K562 (cell line): ENCODE data around the gene SCAMP5. TPM values are rescaled to one million over a fixed set of nuclear protein-coding genes. Genes with fewer than 3 reads are reported as not detected.

Experiments
- AFF4 ChIP-seq: sonication (generic); formaldehyde crosslinking; IDR thresholded peaks from 2 replicates; pipeline ENCODE4 v1.8.0; 2023; ENCODE audit warnings: mild to moderate bottlenecking, missing genetic modification reagents
- CLOCK ChIP-seq: fragments of 250-450 bp; sonication (Bioruptor Pico); IDR thresholded peaks from 2 replicates; pipeline ENCODE4 v1.4.0; 2020; ENCODE audit warnings: mild to moderate bottlenecking, moderate library complexity, borderline replicate concordance
- DDX20 ChIP-seq: fragments of 450-650 bp; IDR thresholded peaks from 2 replicates; pipeline ENCODE4 v1.6.1; 2016; ENCODE audit warnings: missing genetic modification characterization, low read depth, mild to moderate bottlenecking, missing compliant biosample characterization, moderate library complexity
- HDGF ChIP-seq: fragments of 450-650 bp; IDR thresholded peaks from 2 replicates; pipeline ENCODE4 v1.6.1; 2016
- MNT ChIP-seq, 2 experiments: fragments of 450-650 bp; conservative IDR thresholded peaks; 2 replicates each; pipeline ENCODE4 v1.6.1; 2017; ENCODE audit warnings: mild to moderate bottlenecking in 2 of 2, moderate library complexity in 2 of 2
- MTA3 ChIP-seq: fragments of 450-650 bp; formaldehyde crosslinking; IDR thresholded peaks from 2 replicates; pipeline ENCODE4 v1.6.1; 2017; ENCODE audit warnings: mild to moderate bottlenecking, borderline replicate concordance
- RAD21 ChIP-seq, 2 experiments: fragments of 250-450 bp in 1 of 2; fragments of 450-650 bp in 1 of 2; sonication (Bioruptor Pico) in 1 of 2; formaldehyde crosslinking in 1 of 2; IDR thresholded peaks in 1 of 2; conservative IDR thresholded peaks in 1 of 2; 2 replicates each; pipeline versions ENCODE4 v1.4.0 to v1.8.0; 2020 to 2022; ENCODE audit warnings: mild to moderate bottlenecking in 2 of 2, moderate library complexity in 1 of 2
- SPI1 ChIP-seq: IDR thresholded peaks from 2 replicates; pipeline ENCODE4 v1.6.1; 2011; ENCODE audit warnings: low read depth, low read length, control low read depth, borderline replicate concordance
- ZBTB1 ChIP-seq: sonication (generic); formaldehyde crosslinking; IDR thresholded peaks from 2 replicates; pipeline ENCODE4 v1.8.1; 2023; ENCODE audit warnings: missing genetic modification reagents, low read depth, mild to moderate bottlenecking, borderline replicate concordance
- ZNF589 ChIP-seq: fragments of 200-800 bp; sonication (Bioruptor generic); IDR thresholded peaks from 2 replicates; pipeline ENCODE4 v1.6.1; 2016; ENCODE audit warnings: low read depth, missing genetic modification characterization, missing compliant biosample characterization
- polyA plus RNA-seq, 8 experiments: library from polyadenylated mRNA; depleted of rRNA in 4 of 8; stranded (reverse) in 5 of 8; unstranded in 3 of 8; fragments of >200 nt; fragmentation: Nextera tagmentation in 2 of 8; fragmentation: Illumina TruSeq in 1 of 8; extraction: Ambion mirVana in 2 of 8; extraction: Trizol in 1 of 8; gene quantifications; 2 replicates each; pipeline versions ENCODE4 v1.2.1 to v1.2.3, GENCODE V29; 2011 to 2014; ENCODE audit warnings: inconsistent platforms in 1 of 8, missing spikeins in 1 of 8
- total RNA-seq, 7 experiments: library from RNA; depleted of rRNA in 6 of 7; stranded (reverse); fragments of >200 nt in 6 of 7; fragmentation: Illumina TruSeq in 2 of 7; extraction: Trizol in 2 of 7; gene quantifications; 2 replicates each; pipeline versions ENCODE4 v1.2.1 to v1.2.3, GENCODE V29; 2011 to 2021; ENCODE audit warnings: low replicate concordance in 1 of 7
- TF ChIP-seq, protein P1 (sequence below), 2 experiments: IDR thresholded peaks in 1 of 2; conservative IDR thresholded peaks in 1 of 2; 2 replicates each; pipeline ENCODE4 v1.6.1; 2016; ENCODE audit warnings: low read depth in 2 of 2, mild to moderate bottlenecking in 1 of 2, missing compliant biosample characterization in 1 of 2, missing genetic modification characterization in 1 of 2, moderate library complexity in 1 of 2
- TF ChIP-seq, protein P2 (sequence below): fragments of 250-450 bp; sonication (Bioruptor Pico); IDR thresholded peaks from 2 replicates; pipeline ENCODE4 v1.8.0; 2022; ENCODE audit warnings: inconsistent platforms, mild to moderate bottlenecking, moderate library complexity, borderline replicate concordance

SCAMP5 gene
- total and polyA plus RNA-seq, 9 of the 15 experiments (the other 6 are each of a cell fraction or from before 2014, with no cell fraction given) = 0.09 to 0.29 (median 0.19) TPM; not detected in 5

GRCh38 chr15:75043509-75044257, 48.3 kb downstream of the SCAMP5 start (continued):
- TF ChIP-seq AFF4 (CRISPR knock-in tag) (no peak; the same call in 1 of the 2 replicates), MTA3 (peak; percentile 36), ZBTB1 (CRISPR knock-in tag) (peak; percentile 34; the same call in 1 of the 2 replicates), DDX20 (tag) (no peak), MNT (conservative IDR thresholded peaks at IDR 0.05) (peak; percentile 91 to 95), ZNF589 (CRISPR knock-in tag) (peak; percentile 89), RAD21 (CRISPR knock-in tag; conservative IDR thresholded peaks at IDR 0.05 in 1 of 2, IDR thresholded peaks at IDR 0.05 in 1 of 2) (peak; percentile 95), HDGF (no peak), CLOCK (CRISPR knock-in tag) (peak; percentile 27; the same call in 1 of the 2 replicates), SPI1 (peak; percentile 10; the same call in 1 of the 2 replicates)
- TF ChIP-seq, protein P1, sequence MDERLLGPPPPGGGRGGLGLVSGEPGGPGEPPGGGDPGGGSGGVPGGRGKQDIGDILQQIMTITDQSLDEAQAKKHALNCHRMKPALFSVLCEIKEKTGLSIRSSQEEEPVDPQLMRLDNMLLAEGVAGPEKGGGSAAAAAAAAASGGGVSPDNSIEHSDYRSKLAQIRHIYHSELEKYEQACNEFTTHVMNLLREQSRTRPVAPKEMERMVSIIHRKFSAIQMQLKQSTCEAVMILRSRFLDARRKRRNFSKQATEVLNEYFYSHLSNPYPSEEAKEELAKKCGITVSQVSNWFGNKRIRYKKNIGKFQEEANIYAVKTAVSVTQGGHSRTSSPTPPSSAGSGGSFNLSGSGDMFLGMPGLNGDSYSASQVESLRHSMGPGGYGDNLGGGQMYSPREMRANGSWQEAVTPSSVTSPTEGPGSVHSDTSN (CRISPR knock-in tag; IDR thresholded peaks at IDR 0.05; ENCODE audit: low read depth) = no peak
- TF ChIP-seq, protein P1 (tag; conservative IDR thresholded peaks at IDR 0.05; ENCODE audit: low read depth) = peak; percentile 6; the same call in 1 of the 2 replicates
- TF ChIP-seq, protein P2, sequence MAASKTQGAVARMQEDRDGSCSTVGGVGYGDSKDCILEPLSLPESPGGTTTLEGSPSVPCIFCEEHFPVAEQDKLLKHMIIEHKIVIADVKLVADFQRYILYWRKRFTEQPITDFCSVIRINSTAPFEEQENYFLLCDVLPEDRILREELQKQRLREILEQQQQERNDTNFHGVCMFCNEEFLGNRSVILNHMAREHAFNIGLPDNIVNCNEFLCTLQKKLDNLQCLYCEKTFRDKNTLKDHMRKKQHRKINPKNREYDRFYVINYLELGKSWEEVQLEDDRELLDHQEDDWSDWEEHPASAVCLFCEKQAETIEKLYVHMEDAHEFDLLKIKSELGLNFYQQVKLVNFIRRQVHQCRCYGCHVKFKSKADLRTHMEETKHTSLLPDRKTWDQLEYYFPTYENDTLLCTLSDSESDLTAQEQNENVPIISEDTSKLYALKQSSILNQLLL (CRISPR knock-in tag) = no peak
